ENCODE data around the gene TM4SF4.

TM4SF4 gene

DNA sequence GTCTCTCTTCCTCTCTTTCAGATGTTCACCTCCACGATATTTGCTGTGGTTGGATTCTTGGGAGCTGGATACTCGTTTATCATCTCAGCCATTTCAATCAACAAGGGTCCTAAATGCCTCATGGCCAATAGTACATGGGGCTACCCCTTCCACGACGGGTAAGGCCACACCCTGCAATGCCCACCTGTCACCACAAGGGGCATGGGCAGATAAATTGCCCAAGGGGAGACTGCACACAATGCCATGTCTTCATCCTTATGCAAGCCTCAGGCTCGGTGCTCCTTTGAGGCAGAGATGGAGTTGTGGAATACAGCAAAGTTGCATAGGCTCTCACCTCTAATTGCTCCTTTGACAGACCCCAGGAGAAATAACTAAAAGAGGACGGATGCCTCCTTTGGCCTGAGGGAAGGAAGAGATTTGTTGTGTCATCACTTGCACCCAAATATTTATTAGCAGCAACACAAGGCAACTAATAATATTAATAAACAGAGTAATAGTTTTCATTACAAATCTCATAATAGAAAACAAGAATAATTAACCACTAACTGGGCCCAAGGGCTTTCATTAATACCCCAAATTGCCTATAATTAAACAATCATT, 13.2 kb downstream of the TM4SF4 start:
- DNase-seq, result no peak

- DNase-seq, result no peak
Measured at GRCh38 chr3:149489060-149489690, 14.7 kb downstream of the TM4SF4 start.

- DNase-seq, result no peak
Measured at GRCh38 chr3:149490260-149490971, 15.9 kb downstream of the TM4SF4 start.

- DNase-seq, result no peak
Measured at GRCh38 chr3:149493315-149494021, 19.0 kb downstream of the TM4SF4 start.

GRCh38 chr3:149494022-149494758, 19.7 kb downstream of the TM4SF4 start:
- DNase-seq, result no peak

- DNase-seq, result no peak
Measured at GRCh38 chr3:149494759-149495580, 20.5 kb downstream of the TM4SF4 start.

GRCh38 chr3:149495581-149496125, 21.2 kb downstream of the TM4SF4 start:
- DNase-seq, result no peak

DNA sequence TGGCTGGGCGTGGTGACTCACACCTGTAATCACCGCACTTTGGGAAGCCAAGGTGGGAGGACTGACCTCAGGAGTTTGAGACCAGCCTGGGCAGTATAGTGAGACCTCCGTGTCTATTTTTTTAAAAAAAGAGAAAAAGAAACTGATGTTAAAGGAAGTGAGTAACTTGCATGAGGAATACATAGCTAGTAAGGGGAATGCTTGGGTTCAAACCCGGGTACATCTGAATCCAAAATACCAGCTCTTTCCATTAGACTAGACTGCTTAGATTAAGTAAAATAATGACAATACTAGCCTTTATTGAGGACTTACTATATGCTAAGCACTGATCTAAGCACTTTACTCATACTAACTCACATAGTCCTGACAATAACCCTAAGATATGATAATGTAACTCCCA, 22.4 kb downstream of the TM4SF4 start:
- DNase-seq, result no peak

DNA sequence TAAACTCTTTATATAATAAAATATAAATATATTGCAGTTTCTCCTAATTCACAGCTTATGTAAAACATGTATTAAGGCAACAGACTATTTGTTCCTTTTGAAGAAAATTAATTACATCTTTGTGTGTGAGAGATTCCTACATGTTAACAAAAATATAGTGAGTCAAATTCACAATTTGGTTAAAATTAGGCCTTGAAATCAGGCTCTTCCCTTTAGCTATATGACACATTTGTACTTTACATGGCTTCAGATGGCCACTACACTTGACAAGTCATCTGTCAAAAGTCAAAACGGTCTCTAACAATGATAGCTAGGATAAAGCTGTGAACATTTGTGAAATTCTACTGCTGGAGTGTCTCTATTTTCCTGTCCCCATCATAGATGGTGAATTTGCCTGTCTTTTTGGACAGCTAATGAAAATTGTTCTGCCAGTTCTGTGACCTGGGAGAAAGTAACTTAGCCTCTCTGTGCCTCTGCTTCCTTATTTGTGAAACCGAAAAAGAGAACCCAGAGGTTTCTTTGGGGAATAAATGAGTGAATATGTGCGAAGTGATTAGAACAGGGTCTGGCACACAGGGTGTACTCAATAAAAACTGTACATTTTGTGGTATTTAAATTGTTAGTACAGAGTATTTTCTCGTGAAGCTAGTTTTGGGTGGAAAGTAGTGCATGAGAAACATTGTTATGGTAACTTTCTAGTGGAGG, 23.6 kb downstream of the TM4SF4 start:
- no peak for DNase-seq

- no peak for DNase-seq
Measured at GRCh38 chr3:149501524-149501923, 27.0 kb downstream of the TM4SF4 start.

DNA sequence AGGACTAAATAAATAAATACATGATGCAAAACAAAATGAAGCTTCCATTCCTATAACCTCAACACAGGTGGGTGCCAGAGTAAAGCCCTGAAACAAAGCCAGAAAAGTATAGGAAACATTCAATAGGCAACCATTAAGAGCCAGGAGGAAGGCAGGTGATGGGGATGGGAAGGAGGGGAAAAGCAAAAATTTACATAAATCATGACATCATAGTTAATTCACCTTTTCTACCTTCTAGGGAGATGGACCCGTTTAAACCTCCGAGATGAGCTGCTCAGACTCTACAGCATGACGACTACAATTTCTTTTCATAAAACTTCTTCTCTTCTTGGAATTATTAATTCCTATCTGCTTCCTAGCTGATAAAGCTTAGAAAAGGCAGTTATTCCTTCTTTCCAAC, 27.9 kb downstream of the TM4SF4 start:
- DNase-seq, result no peak

GRCh38 chr3:149506540-149506939, 32.0 kb downstream of the TM4SF4 start:
- DNase-seq, result no peak

DNA sequence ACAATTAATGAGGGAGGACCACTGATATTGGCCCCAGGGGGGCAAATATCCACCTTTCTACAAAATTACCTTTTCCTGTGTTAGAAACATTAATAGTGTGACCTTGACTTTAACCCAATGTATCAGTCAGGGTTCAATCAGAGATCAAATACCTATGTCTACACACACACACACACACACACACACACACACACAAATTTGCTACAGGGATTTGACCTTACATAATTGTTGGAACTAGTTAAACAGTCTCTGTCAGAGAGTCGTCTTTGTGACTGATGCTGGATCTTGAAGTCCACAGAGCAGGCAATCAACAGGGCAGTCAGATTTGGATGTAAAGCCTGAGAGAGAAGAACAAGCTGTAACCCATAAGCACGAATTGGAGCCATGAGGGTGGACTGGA, 32.5 kb downstream of the TM4SF4 start:
- no peak for DNase-seq

- no peak for DNase-seq
Measured at GRCh38 chr3:149507491-149508324, 33.2 kb downstream of the TM4SF4 start.

GRCh38 chr3:149509526-149509925, 35.0 kb downstream of the TM4SF4 start:
- DNase-seq, result no peak

DNA sequence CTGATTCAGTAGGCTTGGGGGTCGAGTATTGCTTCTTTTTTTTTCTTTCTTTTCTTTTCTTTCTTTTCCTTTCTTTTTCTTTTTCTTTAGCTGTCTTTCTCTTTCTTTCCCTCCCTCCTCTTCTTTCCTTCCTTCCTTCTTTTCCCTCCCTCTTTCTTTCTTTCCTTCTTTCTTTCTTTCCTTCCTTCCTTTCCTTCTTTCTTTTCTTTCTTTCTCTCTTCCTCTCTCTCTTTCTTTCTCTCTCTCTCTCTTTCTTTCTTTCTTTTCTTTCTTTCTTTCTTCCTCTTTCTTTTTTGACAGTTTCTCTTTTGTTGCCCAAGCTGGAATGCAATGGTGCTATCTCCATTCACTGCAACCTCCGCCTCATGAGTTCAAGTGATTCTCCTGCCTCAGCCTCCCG, 36.0 kb downstream of the TM4SF4 start:
- DNase-seq, result no peak

- DNase-seq, result no peak
Measured at GRCh38 chr3:149511040-149511626, 36.6 kb downstream of the TM4SF4 start.

- DNase-seq, result peak; percentile 63
Measured at GRCh38 chr3:149512073-149512782, 37.7 kb downstream of the TM4SF4 start.

DNA sequence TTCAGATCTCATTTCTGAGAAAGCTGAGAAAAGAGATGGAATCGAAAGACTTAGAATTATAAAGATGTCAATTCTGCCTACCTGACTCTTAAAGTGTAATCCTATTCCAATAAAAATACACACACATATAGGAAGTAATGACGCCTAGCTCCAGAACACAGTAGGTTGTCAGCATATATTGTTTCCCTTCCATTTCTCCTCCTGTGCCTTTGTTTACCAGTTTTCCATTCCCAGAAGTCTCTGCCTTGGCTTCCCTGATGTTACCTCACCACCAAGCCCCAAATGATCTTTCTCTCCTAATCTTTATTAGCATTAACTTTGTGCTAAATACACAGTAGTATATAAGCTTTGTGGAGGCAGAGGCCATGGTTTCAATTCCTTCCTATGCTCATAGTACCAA, 40.0 kb downstream of the TM4SF4 start:
- DNase-seq, result no peak
